ENCODE measurements around the gene NECAB2.
"Not testable (repeated sequence)": the region's sequence is repeated elsewhere in the genome, so short reads cannot be mapped to it uniquely, and the experiment has no call there.

The NECAB2 gene

GRCh38 chr16:83936581-83937165 is 31.4 kb upstream of the NECAB2 start:
- DNase-seq, result no peak

GRCh38 chr16:83937267-83937666 is 30.8 kb upstream of the NECAB2 start:
- no peak for DNase-seq

GRCh38 chr16:83937922-83938885 is 29.8 kb upstream of the NECAB2 start:
- no peak for DNase-seq

- no peak for DNase-seq
These were observed 28.7 kb upstream of the NECAB2 start for GRCh38 chr16:83939266-83939855.

GRCh38 chr16:83940119-83940518 is 27.9 kb upstream of the NECAB2 start:
- no peak for DNase-seq

- DNase-seq, result no peak
These were observed 27.2 kb upstream of the NECAB2 start for GRCh38 chr16:83940630-83941378.

- DNase-seq, result not testable (repeated sequence)
These were observed 26.5 kb upstream of the NECAB2 start for GRCh38 chr16:83941546-83941945.

GRCh38 chr16:83942074-83942473 is 26.0 kb upstream of the NECAB2 start:
- no peak for DNase-seq

- DNase-seq, result no peak
These were observed 25.1 kb upstream of the NECAB2 start for GRCh38 chr16:83942815-83943515.

- DNase-seq, result no peak
These were observed 24.5 kb upstream of the NECAB2 start for GRCh38 chr16:83943516-83944050.

GRCh38 chr16:83945587-83945986 is 22.5 kb upstream of the NECAB2 start:
- DNase-seq, result no peak

GRCh38 chr16:83946154-83946780 is 21.8 kb upstream of the NECAB2 start:
- DNase-seq, result no peak

- DNase-seq, result no peak
These were observed 21.1 kb upstream of the NECAB2 start for GRCh38 chr16:83946781-83947566.

GRCh38 chr16:83947642-83948234 is 20.3 kb upstream of the NECAB2 start:
- no peak for DNase-seq

- no peak for DNase-seq
These were observed 18.9 kb upstream of the NECAB2 start for GRCh38 chr16:83948914-83949723.

GRCh38 chr16:83949724-83950001 is 18.4 kb upstream of the NECAB2 start:
- DNase-seq, result no peak

GRCh38 chr16:83950862-83951399 is 17.1 kb upstream of the NECAB2 start:
- DNase-seq, result not testable (repeated sequence)

GRCh38 chr16:83951544-83951943 is 16.5 kb upstream of the NECAB2 start:
- DNase-seq, result no peak

- DNase-seq, result no peak
These were observed 15.5 kb upstream of the NECAB2 start for GRCh38 chr16:83952587-83952939.

All from GOT3 (cell line).